ENCODE data around the gene HUS1.
A peak's percentile ranks its signal among the peaks of the same experiment; 100 is the strongest.

HUS1 gene

GRCh38 chr7:47978790-47979144 is 648 bp downstream of the HUS1 start:
- no peak for DNase-seq

GRCh38 chr7:47973739-47974138 is 5.7 kb downstream of the HUS1 start:
- no peak for DNase-seq

GRCh38 chr7:47970761-47971160 is 8.7 kb downstream of the HUS1 start:
- DNase-seq: no peak

GRCh38 chr7:47968847-47969774 is 10.3 kb downstream of the HUS1 start:
- peak; percentile 51 for DNase-seq

- no peak for DNase-seq
Measured at GRCh38 chr7:47967708-47968107, 11.7 kb downstream of the HUS1 start.

- DNase-seq: no peak
Measured at GRCh38 chr7:47967123-47967522, 12.3 kb downstream of the HUS1 start.

GRCh38 chr7:47965456-47965855 is 14.0 kb downstream of the HUS1 start:
- no peak for DNase-seq

- DNase-seq: no peak
Measured at GRCh38 chr7:47962262-47962661, 17.2 kb downstream of the HUS1 start.

- DNase-seq: no peak
Measured at GRCh38 chr7:47957156-47957555, 22.3 kb downstream of the HUS1 start.

GRCh38 chr7:47956220-47956619 is 23.2 kb downstream of the HUS1 start:
- DNase-seq: no peak

GRCh38 chr7:47954231-47954911 is 25.0 kb downstream of the HUS1 start:
- no peak for DNase-seq

- DNase-seq: no peak
Measured at GRCh38 chr7:47953822-47954221, 25.6 kb downstream of the HUS1 start.

GRCh38 chr7:47952224-47952623 is 27.2 kb downstream of the HUS1 start:
- no peak for DNase-seq

- no peak for DNase-seq
Measured at GRCh38 chr7:47951374-47951773, 28.0 kb downstream of the HUS1 start.

- no peak for DNase-seq
Measured at GRCh38 chr7:47950714-47951113, 28.7 kb downstream of the HUS1 start.

- no peak for DNase-seq
Measured at GRCh38 chr7:47949703-47950102, 29.7 kb downstream of the HUS1 start.

GRCh38 chr7:47948141-47948790 is 31.1 kb downstream of the HUS1 start, which contains the start of gene PKD1L1:
PKD1L1 (minus strand) TSS chr7:47948466; CDS start chr7:47948440, 26 bp downstream.
- no peak for DNase-seq

- DNase-seq: no peak
Measured at GRCh38 chr7:47947355-47947749, 32.1 kb downstream of the HUS1 start.

GRCh38 chr7:47946581-47947354 is 32.6 kb downstream of the HUS1 start:
- DNase-seq: no peak

- DNase-seq: peak; percentile 78
Measured at GRCh38 chr7:47945261-47946015, 34.0 kb downstream of the HUS1 start.

- no peak for DNase-seq
Measured at GRCh38 chr7:47944536-47945260, 34.7 kb downstream of the HUS1 start.
